Hematopoietic multipotent progenitor cell treated with erythropoietin and hydrocortisone succinate and interleukin-3 and kit ligand, for 8 days (in vitro differentiated cells): ENCODE data around the gene PGGHG.
A peak's percentile ranks its signal among the peaks of the same experiment; 100 is the strongest.
"Not testable (repeated sequence)": the region's sequence is repeated elsewhere in the genome, so short reads cannot be mapped to it uniquely, and the experiment has no call there.

ENCODE experiments used
- DNase-seq: peaks from one replicate; pipeline ENCODE4 v3.0.0-alpha.2; 2015

The PGGHG gene

GRCh38 chr11:332651-333480 is 43.9 kb downstream of the PGGHG start:
- DNase-seq, result no peak

GRCh38 chr11:333616-334263 is 44.8 kb downstream of the PGGHG start:
- not testable (repeated sequence) for DNase-seq

GRCh38 chr11:334264-334994 is 45.5 kb downstream of the PGGHG start:
- DNase-seq, result no peak

- no peak for DNase-seq
Measured at GRCh38 chr11:335779-336658, 47.1 kb downstream of the PGGHG start.

- no peak for DNase-seq
Measured at GRCh38 chr11:336659-337198, 47.8 kb downstream of the PGGHG start.

DNA sequence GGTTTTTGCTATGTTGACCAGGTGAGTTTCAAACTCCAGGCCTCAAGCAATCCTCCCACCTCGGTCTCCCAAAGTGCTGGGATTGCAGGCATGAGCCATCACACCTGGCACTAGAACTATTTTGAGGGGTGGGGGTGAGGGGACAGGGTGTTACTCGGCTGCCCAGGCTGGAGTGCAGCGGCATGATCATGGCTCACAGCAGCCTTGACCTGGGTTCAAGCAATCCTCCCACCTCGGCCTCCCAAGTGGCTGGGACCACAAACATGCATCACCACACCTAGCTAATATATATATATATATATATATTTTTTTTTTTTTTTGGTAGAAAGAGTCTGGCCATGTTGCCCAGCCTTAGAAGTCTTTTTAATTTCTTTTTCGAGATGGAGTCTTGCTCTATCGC is 48.8 kb downstream of the PGGHG start:
- no peak for DNase-seq

DNA sequence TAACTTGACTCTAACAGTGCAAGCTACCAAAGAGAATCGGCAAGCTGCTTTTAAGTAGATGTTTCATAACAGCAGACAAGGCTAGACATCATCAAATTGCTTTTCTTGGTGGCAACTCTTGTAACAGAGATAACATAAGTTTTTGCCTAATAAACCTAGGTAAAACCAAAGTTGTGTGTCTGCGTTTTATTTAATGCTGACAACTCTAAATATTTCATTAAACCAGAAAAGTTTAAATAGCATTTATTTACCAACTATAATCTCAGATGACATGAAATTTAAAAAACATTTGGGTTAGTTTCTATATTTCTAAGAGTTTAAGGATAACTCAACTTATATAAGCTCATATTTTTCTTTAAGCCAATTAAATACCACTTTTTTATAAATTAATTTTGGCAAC is 51.0 kb downstream of the PGGHG start:
- DNase-seq, result no peak

DNA sequence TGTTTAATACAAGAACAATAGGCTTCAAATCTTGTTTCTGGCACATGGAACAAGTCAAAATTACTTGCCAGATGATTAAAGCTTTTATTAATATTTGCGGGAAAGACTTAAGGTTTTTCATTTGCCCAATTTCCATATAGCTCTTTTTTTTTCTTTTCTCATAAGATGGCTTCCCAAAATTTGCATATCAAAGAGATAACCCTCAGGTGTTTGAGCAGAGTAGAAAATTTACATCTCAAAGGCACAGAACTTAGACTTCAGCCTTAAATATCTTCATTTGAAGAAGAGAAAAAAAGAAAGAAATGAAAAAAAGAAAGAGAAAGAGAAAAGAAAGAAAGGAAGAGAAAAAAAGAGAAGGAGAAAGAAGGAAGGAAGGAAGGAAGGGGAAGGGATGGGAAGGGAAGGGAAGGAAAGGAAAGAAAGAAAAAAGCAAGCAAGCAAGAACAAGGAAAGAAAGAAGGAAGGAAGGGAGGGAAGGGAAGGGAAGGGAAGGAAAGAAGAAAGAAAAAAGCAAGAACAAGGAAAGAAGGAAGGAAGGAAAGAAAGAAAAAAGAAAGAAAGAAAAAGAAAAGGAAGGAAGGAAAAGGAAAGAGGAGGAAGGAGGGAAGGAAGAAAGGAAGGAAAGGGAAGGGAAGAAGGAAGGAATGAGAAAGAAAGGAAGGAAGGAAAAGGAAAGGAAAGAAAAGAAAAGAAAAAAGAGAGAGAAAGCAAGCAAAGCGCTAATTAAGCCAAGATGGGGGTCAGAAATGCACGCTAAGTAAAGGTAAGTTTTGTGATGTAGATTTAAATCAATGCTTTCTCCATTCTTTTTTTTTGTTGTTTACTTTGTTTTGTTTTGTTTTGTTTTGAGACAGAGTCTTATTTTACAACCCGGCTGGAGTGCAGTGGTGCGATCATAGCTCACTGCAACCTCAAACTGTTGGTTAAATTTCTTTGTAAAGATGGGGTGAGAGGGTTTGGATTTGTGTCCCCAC is 51.9 kb downstream of the PGGHG start:
- DNase-seq, result no peak

GRCh38 chr11:342328-342727 is 53.4 kb downstream of the PGGHG start:
- DNase-seq, result no peak

- peak; percentile 65 for DNase-seq
Measured at GRCh38 chr11:344836-345578, 56.1 kb downstream of the PGGHG start.
